ENCODE data around the gene NEURL1.

GRCh38 chr10:103458720-103459119 is 34.8 kb upstream of the NEURL1 start, which contains the start of gene CALHM1:
- TF ChIP-seq POLR2AphosphoS5 (IDR thresholded peaks at IDR 0.05; ENCODE audit: insufficient read depth, low read depth, low read length) (no peak), CTCF (IDR thresholded peaks at IDR 0.05; ENCODE audit: extremely low read depth in 1 of 2, insufficient read depth in 1 of 2, low read depth in 1 of 2, low read length in 2 of 2) (no peak), EZH2 (IDR thresholded peaks at IDR 0.05; ENCODE audit: borderline replicate concordance, low read depth, low read length, severe bottlenecking) (no peak), POLR2A (IDR thresholded peaks at IDR 0.05; ENCODE audit: low read depth, low read length) (no peak), MYC (IDR thresholded peaks at IDR 0.05; ENCODE audit: low read depth, low read length) (no peak)

All from endothelial cell of umbilical vein (primary cell).